CD14-positive monocyte (primary cell): Measurements from ENCODE around the gene SLC6A12. TPM values are rescaled to one million over a fixed set of nuclear protein-coding genes. Genes with fewer than 3 reads are reported as not detected.

Experiments
- DNase-seq, 3 donors: peaks; one replicate each; pipeline ENCODE4 v3.0.0-alpha.2; 2011 to 2022
- H2AFZ ChIP-seq: 2 replicates; pipeline ENCODE4 v1.6.0; 2012; ENCODE audit warnings: mild to moderate bottlenecking, low read depth, low read length, inconsistent platforms; ENCODE audit not compliant: insufficient read depth, poor library complexity, severe bottlenecking
- H3K27ac ChIP-seq, 2 donors: 1 replicate in 1 of 2; 2 replicates in 1 of 2; pipeline ENCODE4 v1.5.1; 2012 to 2013; ENCODE audit warnings: low read length in 2 of 2, control low read depth in 1 of 2, inconsistent platforms in 1 of 2, low read depth in 1 of 2, mild to moderate bottlenecking in 1 of 2
- H3K27me3 ChIP-seq, 2 donors: one replicate each; pipeline versions ENCODE4 v1.6.0 to v1.6.1; 2011 to 2013; ENCODE audit warnings: low read length in 2 of 2; ENCODE audit not compliant: control insufficient read depth in 2 of 2, insufficient read depth in 2 of 2
- H3K36me3 ChIP-seq, 2 donors: replicated peaks in 1 of 2; 1 replicate in 1 of 2; 2 replicates in 1 of 2; pipeline versions ENCODE4 v1.5.1 to v1.6.1; 2012 to 2013; ENCODE audit warnings: low read length in 2 of 2, control low read depth in 1 of 2, inconsistent platforms in 1 of 2, mild to moderate bottlenecking in 1 of 2; ENCODE audit not compliant: insufficient read depth in 2 of 2, control insufficient read depth in 1 of 2
- H3K4me1 ChIP-seq, 2 donors: 1 replicate in 1 of 2; 2 replicates in 1 of 2; pipeline versions ENCODE4 v1.5.1 to v1.6.1; 2012 to 2013; ENCODE audit warnings: low read length in 2 of 2, control low read depth in 1 of 2, inconsistent platforms in 1 of 2, mild to moderate bottlenecking in 1 of 2, moderate library complexity in 1 of 2; ENCODE audit not compliant: insufficient read depth in 2 of 2, control insufficient read depth in 1 of 2
- H3K4me2 ChIP-seq: replicated peaks from 2 replicates; pipeline ENCODE3; 2012; ENCODE audit warnings: low read length, moderate library complexity, mild to moderate bottlenecking; ENCODE audit not compliant: poor library complexity, severe bottlenecking; ENCODE audit errors: extremely low read depth
- H3K4me3 ChIP-seq, 3 experiments: fragments of 200-600 bp in 1 of 3; sonication (generic) in 1 of 3; replicated peaks in 1 of 3; 1 replicate in 2 of 3; 2 replicates in 1 of 3; pipeline ENCODE4 v1.5.1; 2011 to 2013; ENCODE audit warnings: low read length in 3 of 3, mild to moderate bottlenecking in 3 of 3, control low read depth in 2 of 3, low read depth in 2 of 3, inconsistent platforms in 1 of 3, moderate library complexity in 1 of 3
- H3K79me2 ChIP-seq: 2 replicates; pipeline ENCODE4 v1.6.0; 2012; ENCODE audit warnings: mild to moderate bottlenecking, control low read depth, inconsistent platforms, low read length, moderate library complexity; ENCODE audit not compliant: insufficient read depth
- H3K9ac ChIP-seq: 2 replicates; pipeline ENCODE4 v1.6.0; 2017; ENCODE audit warnings: low read length, mild to moderate bottlenecking; ENCODE audit not compliant: insufficient read depth, poor library complexity, severe bottlenecking
- H3K9me3 ChIP-seq, 2 donors: replicated peaks in 1 of 2; 1 replicate in 1 of 2; 2 replicates in 1 of 2; pipeline versions ENCODE4 v1.5.1 to v1.6.1; 2012 to 2013; ENCODE audit warnings: low read length in 2 of 2, control low read depth in 1 of 2; ENCODE audit not compliant: control insufficient read depth in 1 of 2, insufficient read depth in 1 of 2
- H4K20me1 ChIP-seq: 2 replicates; pipeline ENCODE4 v1.6.0; 2012; ENCODE audit warnings: mild to moderate bottlenecking, low read length, control low read depth, moderate library complexity; ENCODE audit not compliant: insufficient read depth
- H3K27ac Mint-ChIP-seq, 7 donors: one replicate each; pipeline ENCODE4 v1.8.0; 2020; ENCODE audit warnings: mild to moderate bottlenecking in 7 of 7, mixed read lengths in 7 of 7, moderate library complexity in 6 of 7, inconsistent platforms in 2 of 7
- H3K27me3 Mint-ChIP-seq, 3 donors: one replicate each; pipeline ENCODE4 v1.8.0; 2021 to 2022; ENCODE audit warnings: low read depth in 3 of 3, mild to moderate bottlenecking in 3 of 3, mixed read lengths in 3 of 3, moderate library complexity in 3 of 3, inconsistent platforms in 1 of 3
- H3K36me3 Mint-ChIP-seq, 2 donors: one replicate each; pipeline ENCODE4 v1.8.0; 2020; ENCODE audit warnings: mixed read lengths in 2 of 2, inconsistent platforms in 1 of 2, mild to moderate bottlenecking in 1 of 2
- H3K4me1 Mint-ChIP-seq: one replicate; pipeline ENCODE4 v1.8.0; 2020; ENCODE audit warnings: mild to moderate bottlenecking, mixed read lengths
- H3K4me3 Mint-ChIP-seq, 2 donors: one replicate each; pipeline ENCODE4 v1.8.0; 2020; ENCODE audit warnings: mild to moderate bottlenecking in 2 of 2, mixed read lengths in 2 of 2, moderate library complexity in 1 of 2
- H3K9me3 Mint-ChIP-seq, 7 donors: one replicate each; pipeline ENCODE4 v1.8.0; 2020 to 2022; ENCODE audit warnings: mixed read lengths in 7 of 7, mild to moderate bottlenecking in 6 of 7, moderate library complexity in 6 of 7, inconsistent platforms in 2 of 7
- WGBS: methylation state at CpG from one replicate; pipeline ENCODE4 v1.1.5; 2013; ENCODE audit warnings: missing lambda C conversion rate; ENCODE audit not compliant: insufficient coverage; 5-methylcytosine and 5-hydroxymethylcytosine counted together
- intact Hi-C, 2 donors: fragments of 100-400 bp; cut with micrococcal nuclease; formaldehyde crosslinking; loops; one replicate each; pipeline versions ENCODE4 v1.15.0 to v1.15.1; 2023
- polyA plus RNA-seq, 3 donors: library from polyadenylated mRNA; depleted of rRNA in 1 of 3; unstranded in 2 of 3; stranded (reverse) in 1 of 3; fragments of 300-500 nt in 2 of 3; fragments of >200 nt in 1 of 3; fragmentation: Illumina TruSeq in 2 of 3; gene quantifications; 1 replicate in 2 of 3; 2 replicates in 1 of 3; pipeline ENCODE4 v1.2.3, GENCODE V29; 2012 to 2021
- TF ChIP-seq, protein P1 (sequence below): fragments of 200-600 bp; IDR thresholded peaks from one replicate; pipeline ENCODE4 v1.8.0; 2022; ENCODE audit warnings: antibody characterized with exemption, mild to moderate bottlenecking

Gene SLC6A12
- polyA plus RNA-seq, 3 donors = 5.7 to 8.3 (median 8.0) TPM

GRCh38 chr12:225012-225411 is 11.1 kb upstream of the SLC6A12 start:
- H3K36me3 Mint-ChIP-seq = no peaks in the 10 kb centered on the region
- H3K9ac ChIP-seq = no peak overlapping the region
- 89% methylated on average over 11 of the region's 18 CpGs for WGBS

GRCh38 chr12:224330-224729 is 10.4 kb upstream of the SLC6A12 start:
- TF ChIP-seq, protein P1, sequence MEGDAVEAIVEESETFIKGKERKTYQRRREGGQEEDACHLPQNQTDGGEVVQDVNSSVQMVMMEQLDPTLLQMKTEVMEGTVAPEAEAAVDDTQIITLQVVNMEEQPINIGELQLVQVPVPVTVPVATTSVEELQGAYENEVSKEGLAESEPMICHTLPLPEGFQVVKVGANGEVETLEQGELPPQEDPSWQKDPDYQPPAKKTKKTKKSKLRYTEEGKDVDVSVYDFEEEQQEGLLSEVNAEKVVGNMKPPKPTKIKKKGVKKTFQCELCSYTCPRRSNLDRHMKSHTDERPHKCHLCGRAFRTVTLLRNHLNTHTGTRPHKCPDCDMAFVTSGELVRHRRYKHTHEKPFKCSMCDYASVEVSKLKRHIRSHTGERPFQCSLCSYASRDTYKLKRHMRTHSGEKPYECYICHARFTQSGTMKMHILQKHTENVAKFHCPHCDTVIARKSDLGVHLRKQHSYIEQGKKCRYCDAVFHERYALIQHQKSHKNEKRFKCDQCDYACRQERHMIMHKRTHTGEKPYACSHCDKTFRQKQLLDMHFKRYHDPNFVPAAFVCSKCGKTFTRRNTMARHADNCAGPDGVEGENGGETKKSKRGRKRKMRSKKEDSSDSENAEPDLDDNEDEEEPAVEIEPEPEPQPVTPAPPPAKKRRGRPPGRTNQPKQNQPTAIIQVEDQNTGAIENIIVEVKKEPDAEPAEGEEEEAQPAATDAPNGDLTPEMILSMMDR = no peak
- Mint-ChIP-seq H3K4me1 (no peaks in the 10 kb centered on the region), H3K4me3 (no peak overlapping the region), H3K9me3 (no peaks in the 10 kb centered on the region), H3K27me3 (peaks cover 4 to 8% (median 7%) of the 10 kb centered on the region in 3 donors), H3K36me3 (no peaks in the 10 kb centered on the region), H3K27ac (no peak overlapping the region)
- Histone ChIP-seq H3K4me1 (peaks cover 4 to 7% of the 10 kb centered on the region in 2 donors), H3K79me2 (no peaks in the 10 kb centered on the region), H3K4me2 (no peak overlapping the region), H3K27ac (no peak overlapping the region), H3K9me3 (no peaks in the 10 kb centered on the region), H3K36me3 (no peaks in the 10 kb centered on the region), H2AFZ (no peak overlapping the region), H3K4me3 (no peak overlapping the region), H4K20me1 (no peaks in the 10 kb centered on the region), H3K9ac (no peak overlapping the region), H3K27me3 (no peaks in the 10 kb centered on the region)
- WGBS = 94% methylated on average over 7 of the region's 9 CpGs
- no peak for DNase-seq
- intact Hi-C loops = no loop called here

More at GRCh38 chr12:225012-225411, 11.1 kb upstream of the SLC6A12 start:
- no peak overlapping the region for H3K4me3 ChIP-seq
- no peaks in the 10 kb centered on the region for H3K36me3 ChIP-seq
- peaks cover 3 to 4% of the 10 kb centered on the region in 2 donors for H3K4me1 ChIP-seq
- Mint-ChIP-seq H3K9me3 (no peaks in the 10 kb centered on the region), H3K4me1 (no peaks in the 10 kb centered on the region), H3K4me3 (no peak overlapping the region), H3K27ac (no peak overlapping the region), H3K27me3 (peaks cover 4 to 13% (median 11%) of the 10 kb centered on the region in 3 donors)
- H4K20me1 ChIP-seq = no peaks in the 10 kb centered on the region
- no peaks in the 10 kb centered on the region for H3K9me3 ChIP-seq
- no peak overlapping the region for H2AFZ ChIP-seq
- H3K27me3 ChIP-seq = no peaks in the 10 kb centered on the region
- intact Hi-C loops = no loop called here
- H3K27ac ChIP-seq = no peak overlapping the region
- no peaks in the 10 kb centered on the region for H3K79me2 ChIP-seq
- TF ChIP-seq, protein P1 = no peak
- no peak overlapping the region for H3K4me2 ChIP-seq
- DNase-seq = no peak
